ENCODE measurements around the gene STX1A. TPM values are rescaled to one million over a fixed set of nuclear protein-coding genes. Genes with fewer than 3 reads are reported as not detected.

STX1A gene
- polyA plus RNA-seq, 1 experiment = 12.2 TPM

- Histone ChIP-seq H3K36me3 (ENCODE audit: control insufficient read depth, insufficient read depth, low read length) (peaks cover 38% of the 10 kb centered on the region), H3K4me3 (ENCODE audit: low read depth, low read length) (no peak overlapping the region), H3K27me3 (ENCODE audit: control insufficient read depth, insufficient read depth, low read length) (no peaks in the 10 kb centered on the region)
- TF ChIP-seq CTCF (IDR thresholded peaks at IDR 0.05; ENCODE audit: insufficient read depth, low read depth, low read length) = no peak
- ChIA-PET POLR2A (no interaction called here), CTCF (interaction anchor here (0.6 to 3.2 kb wide), 7 partner anchors 10 to 126 kb away, joined by 3 to 15 read pairs (median 6); no protein-coding TSS in a partner anchor)
- DNase-seq (ENCODE audit: low read depth) = no peak
Observed at GRCh38 chr7:73700581-73701134, 18.8 kb downstream of the STX1A start.

- TF ChIP-seq CTCF (IDR thresholded peaks at IDR 0.05; ENCODE audit: insufficient read depth, low read depth, low read length) = no peak
- DNase-seq (ENCODE audit: low read depth) = no peak
- Histone ChIP-seq H3K36me3 (ENCODE audit: control insufficient read depth, insufficient read depth, low read length) (peaks cover 36% of the 10 kb centered on the region), H3K4me3 (ENCODE audit: low read depth, low read length) (no peak overlapping the region), H3K27me3 (ENCODE audit: control insufficient read depth, insufficient read depth, low read length) (no peaks in the 10 kb centered on the region)
- POLR2A ChIA-PET = no interaction called here
- CTCF ChIA-PET = interaction anchor here (0.6 to 3.2 kb wide), 3 partner anchors 11 to 125 kb away, joined by 4 to 15 read pairs (median 7); no protein-coding TSS in a partner anchor
Observed at GRCh38 chr7:73700069-73700423, 19.4 kb downstream of the STX1A start.

- H3K4me3 ChIP-seq (ENCODE audit: low read depth, low read length) = no peak overlapping the region
- DNase-seq (ENCODE audit: low read depth) = no peak
- POLR2A ChIA-PET = no interaction called here
- CTCF ChIA-PET = interaction anchor here (1.1 kb wide), 1 partner anchor 26 kb away, joined by 3 read pairs; no protein-coding TSS in a partner anchor
- no peaks in the 10 kb centered on the region for H3K27me3 ChIP-seq (ENCODE audit: control insufficient read depth, insufficient read depth, low read length)
- H3K36me3 ChIP-seq (ENCODE audit: control insufficient read depth, insufficient read depth, low read length) = peaks cover 36% of the 10 kb centered on the region
- no peak for TF ChIP-seq CTCF (IDR thresholded peaks at IDR 0.05; ENCODE audit: insufficient read depth, low read depth, low read length)
Observed at GRCh38 chr7:73699370-73700068, 19.9 kb downstream of the STX1A start.

GRCh38 chr7:73698410-73698809 is 21.1 kb downstream of the STX1A start:
- ChIA-PET POLR2A (interaction anchor here (0.6 kb wide), 1 partner anchor 30 kb away, joined by 4 read pairs; no protein-coding TSS in a partner anchor), CTCF (no interaction called here)
- no peak overlapping the region for H3K4me3 ChIP-seq (ENCODE audit: low read depth, low read length)
- no peak for TF ChIP-seq CTCF (IDR thresholded peaks at IDR 0.05; ENCODE audit: insufficient read depth, low read depth, low read length)
- H3K27me3 ChIP-seq (ENCODE audit: control insufficient read depth, insufficient read depth, low read length) = no peaks in the 10 kb centered on the region
- no peak for DNase-seq (ENCODE audit: low read depth)
- H3K36me3 ChIP-seq (ENCODE audit: control insufficient read depth, insufficient read depth, low read length) = peaks cover 44% of the 10 kb centered on the region

- POLR2A ChIA-PET = no interaction called here
- CTCF ChIA-PET = interaction anchor here (0.8 to 2.3 kb wide), 5 partner anchors 10 to 92 kb away, joined by 3 to 6 read pairs (median 3); no protein-coding TSS in a partner anchor
- Histone ChIP-seq H3K27me3 (ENCODE audit: control insufficient read depth, insufficient read depth, low read length) (no peaks in the 10 kb centered on the region), H3K36me3 (ENCODE audit: control insufficient read depth, insufficient read depth, low read length) (peaks cover 45% of the 10 kb centered on the region), H3K4me3 (ENCODE audit: low read depth, low read length) (no peak overlapping the region)
- no peak for TF ChIP-seq CTCF (IDR thresholded peaks at IDR 0.05; ENCODE audit: insufficient read depth, low read depth, low read length)
- no peak for DNase-seq (ENCODE audit: low read depth)
Observed at GRCh38 chr7:73696372-73696771, 23.1 kb downstream of the STX1A start.

All from BJ (cell line).